Spinal cord (tissue), 4 donors: Measurements from ENCODE around the gene CXXC5. TPM values are rescaled to one million over a fixed set of nuclear protein-coding genes. Genes with fewer than 3 reads are reported as not detected.

Experiments
- polyA plus RNA-seq, 2 donors: library from polyadenylated mRNA; unstranded; fragments of 120-200 nt; gene quantifications; one replicate each; pipeline ENCODE4 v1.2.1, GENCODE V29; 2013; ENCODE audit not compliant: insufficient read length in 2 of 2
- small RNA-seq: library from RNA; depleted of rRNA; stranded (forward); fragments of <200 nt; gene quantifications from one replicate; pipeline ENCODE3, GENCODE V24; 2014; ENCODE audit warnings: low replicate concordance
- total RNA-seq, 2 donors: library from RNA; depleted of rRNA in 1 of 2; stranded (reverse); fragments of 120-200 nt in 1 of 2; fragments of >200 nt in 1 of 2; gene quantifications; one replicate each; pipeline versions ENCODE4 v1.2.3 to v1.2.4, GENCODE V29; 2013 to 2014

Gene CXXC5
- total and polyA plus RNA-seq, 4 donors: 71.5 to 137 (median 108) TPM

Small RNA genes within 50 kb of the gene (small RNA-seq; reads per million reads assigned to genes)
- not detected for gene RNU6-236P

Other genes with a start within 250 kb of the CXXC5 start
- 10 to 100 TPM in 1 of 2 donors, 1 to 10 TPM in 1; 4.8 to 12.3 TPM for gene SPATA24, start 244.3 kb upstream of the CXXC5 start, total RNA-seq
- 1 to 10 TPM; 9.4 to 9.9 TPM for gene SPATA24, start 244.3 kb upstream of the CXXC5 start, polyA plus RNA-seq
- gene DNAJC18, start 208.8 kb upstream of the CXXC5 start, total RNA-seq: 10 to 100 TPM; 26.6 to 36.6 TPM
- 10 to 100 TPM; 43.3 to 49.9 TPM for gene DNAJC18, start 208.8 kb upstream of the CXXC5 start, polyA plus RNA-seq
- gene ECSCR, start 185.6 kb upstream of the CXXC5 start, total RNA-seq: 10 to 100 TPM; 10.3 to 63.2 TPM
- 10 to 100 TPM; 20.2 to 25.4 TPM for gene ECSCR, start 185.6 kb upstream of the CXXC5 start, polyA plus RNA-seq
- gene SMIM33, start 177.3 kb upstream of the CXXC5 start, total RNA-seq: not detected
- not detected for gene SMIM33, start 177.3 kb upstream of the CXXC5 start, polyA plus RNA-seq
- gene STING1, start 165.6 kb upstream of the CXXC5 start, total RNA-seq: 10 to 100 TPM; 16.3 to 31.7 TPM
- 10 to 100 TPM; 16.0 to 26.6 TPM for gene STING1, start 165.6 kb upstream of the CXXC5 start, polyA plus RNA-seq
- gene UBE2D2, start 87.0 kb upstream of the CXXC5 start, total RNA-seq: 100 to 1,000 TPM; 108 TPM
- 100 to 1,000 TPM; 171 to 185 TPM for gene UBE2D2, start 87.0 kb upstream of the CXXC5 start, polyA plus RNA-seq
- 10 to 100 TPM in 1 of 2 donors, 1 to 10 TPM in 1; 7.5 to 17.5 TPM for gene PSD2, start 147.5 kb downstream of the CXXC5 start, total RNA-seq
- 10 to 100 TPM; 38.9 to 40.8 TPM for gene PSD2, start 147.5 kb downstream of the CXXC5 start, polyA plus RNA-seq